GM21576 (cell line): ENCODE measurements around the gene C2.

ENCODE experiments used
- ATAC-seq: cut with Tn5 transposase; IDR thresholded peaks from one replicate; pipeline ENCODE4 v1.9.1; 2021; ENCODE audit warnings: mild to moderate bottlenecking, moderate library complexity; ENCODE audit not compliant: unreplicated experiment

The C2 gene

DNA sequence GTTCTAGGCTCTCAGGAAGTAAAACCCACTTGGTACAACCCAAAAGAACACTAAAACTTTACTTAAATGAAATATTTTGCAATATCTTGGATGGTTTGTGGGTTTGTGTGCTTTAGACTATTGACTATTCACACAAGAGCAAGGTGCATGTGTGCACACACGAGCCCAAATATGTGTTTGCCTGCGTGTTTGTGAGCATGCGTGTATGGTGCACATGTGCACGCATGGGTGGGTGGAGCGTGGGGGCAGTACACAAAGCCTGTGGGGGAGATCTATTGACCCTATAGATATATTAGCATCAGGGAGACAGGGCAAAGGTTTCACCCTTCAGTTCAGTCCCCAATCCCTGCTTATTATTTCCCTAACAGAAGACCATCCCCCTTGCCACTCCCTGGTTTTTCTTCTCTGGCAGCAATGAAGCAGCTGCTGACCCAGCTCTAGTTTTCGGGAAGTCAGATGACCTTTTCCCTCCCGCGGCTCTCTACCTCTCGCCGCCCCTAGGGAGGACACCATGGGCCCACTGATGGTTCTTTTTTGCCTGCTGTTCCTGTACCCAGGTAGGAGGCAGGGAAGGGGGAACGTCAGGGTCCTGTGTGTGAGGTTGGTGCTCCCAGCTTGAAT is at the start of gene C2:
Gene C2 (plus strand): TSS at position 476 of the 621 bp plus-strand sequence. CDS start 36 bp downstream, at position 512.
- no peak for ATAC-seq

DNA sequence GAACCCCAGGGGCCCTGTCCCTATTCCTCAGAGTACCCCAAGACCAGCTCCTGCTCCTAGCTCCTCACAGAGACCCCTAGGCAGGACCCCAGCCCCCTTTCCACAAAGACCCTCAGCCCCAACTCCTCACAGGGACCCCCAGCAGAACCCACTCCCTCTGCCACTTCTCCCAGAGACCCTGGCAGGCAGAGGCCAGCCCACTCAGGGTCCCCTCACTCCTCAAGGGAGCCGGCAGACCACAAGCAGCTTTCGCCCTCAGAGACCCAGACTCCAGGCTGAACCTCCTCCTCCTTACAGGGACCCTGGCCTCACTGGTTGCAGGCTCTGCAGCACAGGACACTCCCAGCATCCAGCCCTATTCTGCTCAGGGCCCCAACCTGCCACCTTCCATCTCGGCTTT is 49.3 kb upstream of the C2 start:
- no peak for ATAC-seq

DNA sequence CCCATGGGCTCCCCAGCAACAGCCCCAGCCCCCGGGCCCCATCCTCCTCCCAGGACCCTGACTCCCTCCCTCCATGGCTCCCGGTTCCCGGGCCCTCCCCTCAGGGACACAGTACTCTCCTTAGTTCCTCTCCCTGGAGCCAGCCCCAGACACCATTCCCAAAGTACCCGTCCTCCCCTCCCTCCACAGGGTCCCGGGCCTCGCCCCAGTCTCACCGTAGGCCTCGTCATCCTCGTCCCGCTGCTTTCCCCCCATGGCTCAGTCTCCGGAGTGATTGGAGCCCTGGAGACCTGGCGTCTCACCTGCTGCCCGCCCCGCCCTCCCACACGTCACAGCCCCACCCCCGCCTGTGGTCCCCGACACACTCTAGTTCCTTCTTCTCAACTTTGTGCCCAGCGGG is 48.8 kb upstream of the C2 start, which contains the start of gene SLC44A4:
Gene SLC44A4 (minus strand): TSS at position 272 of the 400 bp plus-strand sequence. CDS start 17 bp downstream, at position 255.
- ATAC-seq: no peak

DNA sequence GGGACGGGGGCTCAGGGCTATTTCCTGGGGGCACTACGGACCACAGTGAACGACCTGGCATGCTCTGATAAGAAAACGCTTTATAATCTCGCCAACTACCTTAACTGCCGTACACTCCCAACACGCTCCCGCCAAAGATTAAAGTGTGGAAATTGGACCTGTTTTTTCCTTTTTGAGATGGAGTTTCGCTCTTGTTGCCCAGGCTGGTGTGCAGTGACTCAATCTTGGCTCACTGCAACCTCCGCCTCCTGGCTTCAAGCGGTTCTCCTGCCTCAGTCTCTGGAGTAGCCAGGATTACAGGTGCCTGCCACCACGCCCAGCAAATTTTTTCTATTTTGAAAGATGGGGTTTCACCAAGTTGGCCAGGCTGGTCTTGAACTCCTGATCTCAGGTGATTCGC is 48.4 kb upstream of the C2 start:
- no peak for ATAC-seq

DNA sequence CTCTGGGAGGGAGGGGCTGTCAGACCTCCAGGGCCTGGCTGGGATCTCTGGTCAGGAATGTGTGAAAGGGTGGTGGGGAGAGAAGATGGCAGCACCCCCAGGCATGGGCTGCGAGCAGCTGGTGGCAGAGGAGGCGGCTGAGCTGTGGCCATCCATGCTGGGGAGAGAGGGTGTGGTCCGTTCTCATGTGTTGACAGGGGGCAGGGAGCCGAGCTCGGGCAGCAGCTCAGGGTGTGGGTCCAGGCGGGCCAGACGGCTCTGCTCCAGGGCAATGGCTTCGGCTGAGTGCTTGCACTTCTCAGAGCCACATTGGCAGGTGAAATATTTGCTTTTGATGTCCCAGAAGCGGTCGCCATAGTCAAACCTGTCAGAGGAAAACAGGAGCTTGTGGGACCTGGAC is 47.6 kb upstream of the C2 start:
- ATAC-seq: no peak

DNA sequence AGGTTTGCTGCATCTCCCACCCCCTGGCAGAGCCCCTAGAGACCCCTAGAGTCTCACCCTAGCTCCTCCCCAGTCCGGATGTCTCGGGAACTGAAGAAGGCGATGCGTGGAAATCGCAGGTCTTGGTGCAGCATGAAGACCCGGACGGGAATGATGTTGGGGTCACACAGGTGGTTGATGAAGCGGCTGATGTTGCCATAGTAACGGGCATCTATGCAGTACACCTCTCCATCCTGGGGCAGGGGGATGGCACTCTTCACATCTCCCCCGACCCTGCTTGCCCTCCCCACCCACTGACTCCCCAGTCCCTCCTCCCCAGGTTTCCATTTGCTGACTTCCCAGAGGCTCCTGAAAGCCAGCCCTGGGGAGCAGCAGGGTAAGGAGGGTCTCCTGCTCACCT is 46.9 kb upstream of the C2 start:
- no peak for ATAC-seq

DNA sequence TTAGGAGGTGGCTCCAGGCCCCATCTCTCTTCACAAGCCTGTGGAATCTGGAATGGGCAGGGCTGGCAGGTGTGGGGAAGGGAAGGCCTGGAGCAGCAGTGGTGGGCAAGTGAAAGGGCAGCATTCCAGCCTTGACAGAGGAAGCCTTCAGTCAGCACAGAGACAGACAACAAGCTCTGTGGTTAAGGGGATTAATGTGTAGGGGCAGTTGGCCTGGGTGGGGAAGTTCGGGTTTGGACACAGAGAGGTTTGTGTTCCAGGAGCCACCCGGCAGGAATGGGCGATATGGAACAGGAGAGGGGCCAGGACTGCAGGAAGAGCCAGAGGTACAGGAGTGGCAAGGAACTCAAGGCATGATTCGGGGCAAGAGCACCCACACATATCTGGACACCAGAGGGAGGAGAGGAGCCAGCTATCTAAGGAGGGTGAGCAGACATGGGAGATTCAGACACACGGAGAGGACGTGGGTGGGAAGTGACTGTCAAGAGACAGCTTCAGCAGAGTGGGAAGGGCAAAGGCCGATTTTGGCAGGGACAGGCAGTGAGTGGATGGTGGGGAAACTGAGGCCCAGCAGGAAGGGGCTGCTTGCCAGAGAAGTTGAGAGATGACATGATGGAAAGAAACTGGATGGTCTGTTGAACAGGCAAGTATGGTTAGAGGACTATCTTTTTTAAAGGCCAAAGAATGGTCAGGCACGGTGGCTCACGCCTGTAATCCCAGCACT is 46.2 kb upstream of the C2 start:
- no peak for ATAC-seq

DNA sequence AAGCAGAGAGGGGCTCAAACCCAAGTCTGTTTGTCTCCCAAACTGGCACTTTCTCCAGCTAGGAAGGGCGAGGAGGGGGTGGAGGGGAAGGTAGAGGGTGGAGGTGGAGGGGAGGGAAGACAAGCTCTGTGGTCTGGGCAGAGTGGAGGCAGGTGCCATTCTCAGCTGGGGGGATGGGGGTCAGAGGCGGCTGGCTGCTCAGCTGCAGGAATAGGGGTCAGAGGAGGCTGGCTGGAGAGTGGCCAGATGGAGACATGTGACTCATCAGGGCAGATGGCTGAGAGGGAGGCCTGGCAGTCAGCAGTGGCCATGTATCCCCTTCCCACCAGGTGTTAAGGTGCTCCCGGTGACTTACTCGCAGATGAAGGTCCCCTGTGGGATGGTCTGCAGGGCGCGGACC is 45.2 kb upstream of the C2 start:
- no peak for ATAC-seq

DNA sequence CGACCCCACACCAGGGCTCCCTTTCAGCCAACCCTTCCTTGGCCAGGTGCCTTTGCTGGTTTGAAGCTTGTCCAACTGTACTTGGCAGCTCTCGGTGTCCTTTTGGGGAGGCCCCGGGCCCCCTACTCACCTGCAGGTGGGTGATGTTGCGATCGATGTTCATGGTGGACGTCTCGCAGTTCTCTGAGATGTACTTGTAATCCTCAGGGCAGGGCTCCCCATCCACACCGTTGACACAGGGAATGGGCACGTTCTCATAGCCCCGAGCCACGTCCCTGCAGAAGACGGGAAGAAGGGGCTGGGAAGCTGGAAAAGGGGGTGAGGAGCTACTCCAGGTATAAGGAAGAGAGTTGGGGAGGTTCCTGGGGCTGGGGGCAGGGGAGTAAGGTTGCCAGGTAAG is 43.8 kb upstream of the C2 start:
- no peak for ATAC-seq

DNA sequence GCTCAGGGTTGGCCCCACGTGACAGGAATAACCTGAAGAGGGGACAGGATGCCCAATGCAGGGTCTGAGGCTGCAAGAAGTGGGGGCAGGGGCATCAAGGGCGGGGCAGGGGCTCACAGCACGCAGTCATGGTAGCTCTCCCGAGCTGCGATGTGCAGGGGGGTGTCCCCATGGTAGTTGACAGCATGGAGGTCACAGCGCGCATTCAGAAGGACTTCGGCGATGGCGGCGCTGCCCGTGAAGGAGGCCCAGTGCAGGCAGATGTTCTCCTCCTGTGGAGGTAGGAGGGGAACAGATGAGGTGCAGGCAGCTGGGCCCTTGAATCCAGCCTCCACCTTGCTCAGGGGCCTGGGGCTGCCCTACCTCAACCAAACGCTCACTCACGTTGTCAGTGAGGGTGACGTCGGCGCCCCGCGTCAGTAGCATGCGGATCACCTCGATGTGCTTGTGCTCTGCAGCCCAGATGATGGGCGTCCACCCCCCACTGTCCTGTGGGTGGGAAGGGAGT is 42.9 kb upstream of the C2 start:
- ATAC-seq: no peak

DNA sequence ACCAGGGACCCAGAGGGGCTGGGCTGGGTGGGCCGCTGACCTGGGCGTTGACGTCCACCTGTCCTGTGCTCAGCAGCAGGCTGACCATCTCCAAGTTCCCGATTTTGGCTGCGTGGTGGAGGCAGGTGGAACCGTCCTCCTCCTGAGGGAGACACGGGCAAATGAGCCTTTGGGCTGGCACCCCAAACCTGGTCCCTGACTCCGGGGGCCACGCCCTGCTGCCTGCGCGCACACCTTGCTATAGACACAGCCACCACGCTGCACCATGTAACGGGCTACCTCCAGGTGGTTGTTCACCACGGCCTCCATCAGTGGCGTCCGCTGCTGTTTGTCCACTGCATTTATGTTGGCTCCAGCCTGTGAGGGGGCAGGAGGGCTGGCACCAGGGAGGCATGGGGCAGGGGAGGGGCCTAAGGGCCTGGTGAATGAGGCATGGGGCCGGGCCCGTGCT is 41.0 kb upstream of the C2 start:
- no peak for ATAC-seq

DNA sequence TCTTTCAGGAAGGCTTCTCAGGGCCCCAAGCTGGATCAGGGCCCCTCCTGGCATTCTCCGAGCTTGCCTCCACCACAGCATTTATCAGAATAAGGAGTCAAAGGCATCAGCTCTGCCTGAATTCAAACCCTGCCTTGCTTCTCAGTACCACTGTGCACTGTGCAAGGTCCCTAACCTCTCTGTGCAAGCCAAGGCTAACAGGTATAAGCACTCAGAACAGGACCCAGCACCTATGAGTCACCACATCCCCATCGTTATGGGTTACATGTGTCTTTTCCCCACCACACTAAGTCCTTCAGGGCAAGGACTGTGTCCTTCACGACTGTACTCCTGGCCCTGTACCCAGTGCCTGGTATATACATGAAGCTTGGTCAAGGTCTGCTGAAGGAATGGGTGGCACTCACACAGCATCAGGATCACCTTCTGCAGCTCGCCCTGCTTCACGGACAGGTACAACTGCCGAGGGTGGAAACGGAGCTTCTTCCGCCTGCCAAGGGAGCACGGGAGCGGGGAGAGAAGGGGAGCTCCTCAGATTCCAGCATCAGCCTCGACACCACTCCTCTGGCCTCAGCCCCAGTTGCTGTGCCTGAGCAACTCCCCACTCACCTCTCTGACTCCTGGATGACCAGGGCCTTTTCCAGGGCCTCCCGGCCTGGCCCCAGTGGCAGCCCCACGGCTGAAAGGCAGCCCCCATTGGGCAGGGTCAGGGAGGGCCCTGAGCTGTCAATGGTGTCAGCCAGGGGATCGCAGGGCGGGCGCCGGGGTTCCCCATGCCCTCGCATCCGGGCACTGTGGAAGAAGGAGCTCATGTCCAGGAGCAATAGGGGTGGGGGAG is 40.1 kb upstream of the C2 start:
- no peak for ATAC-seq

DNA sequence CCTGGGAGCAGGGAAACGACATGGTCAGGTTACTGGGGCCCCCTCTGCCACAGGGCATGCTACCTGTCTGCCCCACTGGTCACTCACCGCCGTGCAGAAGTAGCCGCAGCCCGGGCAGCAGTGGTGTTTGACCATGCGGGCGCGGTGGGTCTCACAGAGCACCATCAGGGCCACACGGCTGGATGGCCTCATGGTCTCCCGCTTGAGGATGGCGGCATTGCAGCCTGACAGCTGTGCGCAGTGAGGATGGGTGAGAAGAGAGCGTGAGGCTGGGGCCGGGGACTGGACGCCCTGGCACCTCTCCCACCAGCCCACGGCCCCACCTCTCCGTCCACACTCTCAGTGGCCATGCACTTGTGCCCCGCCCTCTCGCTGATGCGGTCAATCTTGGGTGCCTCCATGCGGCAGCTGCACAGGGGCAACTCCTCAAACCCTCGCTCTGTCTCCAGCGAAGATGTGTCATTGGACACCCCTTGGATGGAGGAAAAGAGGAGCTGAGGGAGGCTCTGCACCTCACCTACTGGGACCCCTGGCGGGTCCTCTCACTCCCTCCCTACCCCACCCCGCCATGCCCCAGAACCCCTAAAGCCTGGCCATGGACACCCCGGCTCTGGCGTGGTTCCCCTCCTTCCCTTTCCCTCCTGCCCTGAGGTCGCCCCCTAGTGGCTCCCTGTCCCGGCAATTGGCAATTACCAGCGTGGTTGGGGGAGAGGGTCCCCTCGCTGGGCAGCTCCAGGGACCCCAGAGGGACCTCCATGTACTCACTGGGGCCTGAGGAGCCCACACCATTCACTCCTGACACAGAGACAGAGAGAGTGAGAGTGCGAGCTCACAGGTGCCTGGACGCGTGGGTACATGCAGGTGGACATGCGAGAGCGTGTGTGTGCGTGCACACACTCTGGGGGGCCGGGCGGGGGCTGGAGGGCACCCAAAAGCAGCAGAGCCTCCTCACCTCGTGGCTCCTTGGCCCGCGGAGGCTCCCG is 39.0 kb upstream of the C2 start:
- ATAC-seq: no peak

DNA sequence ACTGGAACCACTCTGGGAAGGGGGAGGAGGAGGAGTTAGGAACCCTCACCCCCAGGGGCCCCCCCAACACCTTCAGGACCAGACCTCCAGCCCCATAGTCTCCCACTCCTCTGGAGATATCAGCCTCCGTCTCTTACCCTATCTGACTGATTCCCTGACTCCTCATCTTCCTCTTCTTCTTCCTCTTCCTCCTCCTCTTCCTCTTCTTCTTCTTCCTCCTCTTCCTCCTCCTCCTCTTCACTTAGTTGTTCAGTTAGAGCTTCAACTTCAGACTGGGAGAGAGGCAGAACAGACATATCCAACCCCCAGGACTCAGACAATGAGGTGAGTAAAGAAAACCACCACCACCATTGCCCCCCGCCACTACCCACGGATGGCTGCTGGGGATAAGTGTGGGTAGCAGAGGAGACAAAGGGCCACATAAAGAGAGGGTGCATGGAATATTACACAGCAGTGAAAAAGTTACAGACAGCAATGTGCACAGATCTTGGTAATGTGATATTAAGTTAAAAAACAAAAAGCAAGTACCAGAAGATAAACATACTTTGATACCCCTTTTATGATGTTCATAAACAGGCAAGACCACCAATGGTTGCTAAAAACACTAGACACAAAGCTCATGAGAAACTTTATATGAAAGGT is 38.1 kb upstream of the C2 start:
- no peak for ATAC-seq

DNA sequence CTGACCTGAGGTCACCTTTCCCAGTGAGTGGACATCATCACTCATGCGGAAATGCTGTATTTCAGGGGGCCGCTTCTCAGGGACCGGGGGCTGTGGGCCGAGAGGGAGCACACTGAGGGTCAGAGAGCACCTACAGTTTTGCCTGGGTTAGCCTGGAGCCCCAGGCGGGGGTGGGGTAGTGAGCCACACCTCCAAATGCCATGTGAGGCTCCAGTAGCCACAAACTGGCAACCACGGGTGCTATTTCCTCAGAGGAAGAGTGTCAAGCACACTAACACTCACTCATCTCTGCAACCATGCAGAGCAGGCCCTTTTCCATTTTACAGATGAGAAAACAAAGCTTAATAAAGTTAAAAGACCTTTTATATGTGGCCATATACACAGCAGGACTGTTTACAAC is 34.7 kb upstream of the C2 start:
- ATAC-seq: no peak

DNA sequence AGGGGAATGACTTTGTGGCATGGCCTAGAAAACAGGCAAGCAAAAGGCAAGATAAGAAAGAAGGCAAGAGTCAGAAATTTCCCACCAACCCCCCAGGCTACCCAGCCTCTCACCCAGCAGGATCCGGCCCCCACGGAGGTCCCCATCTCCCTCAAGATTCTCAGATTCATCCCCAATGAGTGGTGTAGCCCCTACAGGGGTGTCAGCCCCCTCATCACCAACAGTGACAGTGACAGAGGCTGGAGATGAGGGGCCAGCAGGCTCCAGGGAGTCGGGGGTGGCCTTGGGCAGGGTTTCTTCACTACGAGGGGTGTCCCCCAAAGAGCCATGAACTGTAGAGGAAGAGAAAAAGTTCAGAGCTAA is 31.0 kb upstream of the C2 start:
- ATAC-seq: no peak

DNA sequence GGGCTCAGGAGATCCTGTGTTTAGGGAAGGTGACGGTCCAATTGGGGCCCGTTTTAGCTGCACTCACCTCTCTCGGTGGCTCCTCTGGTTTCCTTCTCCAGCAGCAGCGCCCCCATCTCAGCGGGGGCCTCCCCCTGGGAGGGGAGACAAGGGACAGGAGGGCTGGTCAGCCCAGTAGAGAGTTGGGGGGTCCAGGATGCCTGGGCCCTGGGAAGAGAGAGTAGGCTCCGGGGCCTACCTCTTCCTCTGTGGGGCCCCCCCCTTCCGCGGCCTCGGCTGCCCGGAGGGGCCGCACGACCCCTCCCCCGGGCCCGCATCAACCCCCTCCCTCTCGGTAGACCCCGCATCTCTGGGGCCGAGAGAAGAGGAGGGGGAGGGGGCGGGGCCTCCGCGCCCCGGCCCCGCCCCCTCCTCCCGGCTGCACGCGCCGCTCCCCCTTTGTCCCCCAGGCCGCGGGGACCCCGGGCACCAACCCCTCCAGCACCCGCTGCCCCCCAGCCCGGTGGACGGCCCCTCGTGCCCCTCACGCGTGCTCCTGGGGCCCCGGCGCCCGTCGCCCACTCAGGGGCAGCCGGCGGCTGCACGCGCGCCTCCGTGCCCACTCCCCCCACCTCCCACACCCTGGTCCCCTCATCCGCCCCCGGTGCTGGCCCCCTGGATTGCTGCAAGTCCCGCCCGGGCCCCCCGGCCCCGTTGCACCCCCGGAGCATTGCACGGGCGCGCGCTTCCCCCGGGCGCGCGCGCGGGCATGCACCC is 30.5 kb upstream of the C2 start:
- no peak for ATAC-seq

DNA sequence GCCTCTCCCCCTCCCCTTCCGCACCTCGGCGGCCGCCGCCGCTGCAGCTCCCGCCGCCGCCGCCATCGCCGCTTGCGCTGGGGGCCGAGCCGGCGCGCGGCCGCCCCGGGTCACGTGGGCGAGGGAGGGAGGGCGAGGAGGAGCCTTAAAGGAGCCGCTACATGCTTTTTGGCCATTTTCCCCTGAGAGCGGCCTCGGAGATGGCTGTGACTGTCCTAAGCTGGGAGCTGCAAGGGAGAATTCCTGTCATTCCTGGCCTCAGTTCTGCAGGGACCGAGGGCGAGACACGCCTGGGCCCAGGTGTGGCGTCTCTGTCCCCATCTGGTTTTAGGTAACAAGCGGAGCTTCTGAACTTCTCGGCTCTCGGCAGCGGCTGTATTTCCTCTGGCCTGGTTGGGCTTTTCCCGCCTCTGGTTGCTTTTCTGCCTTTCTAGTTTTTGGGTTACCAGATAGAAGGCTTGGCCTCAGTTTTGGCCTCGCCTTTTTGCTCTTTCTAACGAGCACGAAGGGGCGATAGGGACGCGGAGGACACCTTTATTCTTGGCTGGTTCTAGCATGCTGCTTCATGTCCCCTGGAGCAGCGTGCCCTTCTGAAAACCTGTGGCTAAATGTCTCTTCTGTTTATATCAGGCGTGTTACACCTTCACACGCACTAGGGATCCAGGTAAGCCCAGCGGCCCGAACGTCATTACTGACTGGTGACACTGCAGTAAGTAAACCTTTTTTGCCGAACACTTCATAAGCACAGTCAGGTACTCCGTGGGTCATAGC is 29.7 kb upstream of the C2 start, which contains the start of gene EHMT2:
Gene EHMT2 (minus strand): TSS at position 87 of the 771 bp plus-strand sequence. CDS start 21 bp downstream, at position 66.
- no peak for ATAC-seq
